Neural cell (in vitro differentiated cells): ENCODE data around the gene FHIP1A. TPM values are rescaled to one million over a fixed set of nuclear protein-coding genes. Genes with fewer than 3 reads are reported as not detected.
"Not testable (repeated sequence)": the region's sequence is repeated elsewhere in the genome, so short reads cannot be mapped to it uniquely, and the experiment has no call there.

ENCODE experiments used
- H2AFZ ChIP-seq: fragments of 200-600, 300-800 bp; sonication (generic), shearing (Covaris generic); 2 replicates; pipeline ENCODE4 v1.6.0; 2014; ENCODE audit warnings: low read depth, mild to moderate bottlenecking, antibody characterized with exemption, low read length, moderate library complexity
- H3F3A ChIP-seq: fragments of 200-600 bp; shearing (Covaris generic); 2 replicates; pipeline ENCODE4 v1.6.1; 2016; ENCODE audit warnings: mild to moderate bottlenecking, moderate library complexity, mixed read lengths, antibody characterized with exemption, low read length; ENCODE audit not compliant: insufficient read depth, poor library complexity, severe bottlenecking
- H3K27ac ChIP-seq: fragments of 200-600, 300-800 bp; sonication (generic), shearing (Covaris generic); 2 replicates; pipeline ENCODE4 v1.5.1; 2014; ENCODE audit warnings: mild to moderate bottlenecking, low read length, moderate library complexity
- H3K27me3 ChIP-seq: fragments of 300-800, 200-600 bp; sonication (generic), shearing (Covaris generic); 2 replicates; pipeline ENCODE4 v1.6.0; 2014; ENCODE audit warnings: mild to moderate bottlenecking, low read depth, low read length, moderate library complexity; ENCODE audit not compliant: insufficient read depth
- H3K36me3 ChIP-seq: fragments of 300-800, 200-600 bp; sonication (generic), shearing (Covaris generic); 2 replicates; pipeline ENCODE4 v1.5.1; 2014; ENCODE audit warnings: mild to moderate bottlenecking, antibody characterized with exemption, low read length, moderate library complexity; ENCODE audit not compliant: insufficient read depth
- H3K4me2 ChIP-seq: fragments of 300-800, 200-600 bp; sonication (generic), shearing (Covaris generic); 2 replicates; pipeline ENCODE4 v1.6.0; 2014; ENCODE audit warnings: mild to moderate bottlenecking, low read length
- H3K4me3 ChIP-seq: fragments of 300-800, 200-600 bp; sonication (generic), shearing (Covaris generic); 2 replicates; pipeline ENCODE4 v1.5.1; 2014; ENCODE audit warnings: mild to moderate bottlenecking, low read length, moderate library complexity
- H3K79me2 ChIP-seq: fragments of 200-600 bp; shearing (Covaris generic); replicated peaks from 2 replicates; pipeline ENCODE4 v1.6.0; 2014; ENCODE audit warnings: mild to moderate bottlenecking, low read length, moderate library complexity; ENCODE audit not compliant: insufficient read depth
- H3K9ac ChIP-seq: fragments of 300-800, 200-600 bp; sonication (generic), shearing (Covaris generic); 2 replicates; pipeline ENCODE4 v1.6.1; 2016; ENCODE audit warnings: mild to moderate bottlenecking, low read length, mixed read lengths
- H3K9me2 ChIP-seq: fragments of 200-600 bp; shearing (Covaris generic); 2 replicates; pipeline ENCODE4 v1.6.1; 2016; ENCODE audit warnings: mild to moderate bottlenecking, low read length, mixed read lengths; ENCODE audit not compliant: insufficient read depth
- H3K9me3 ChIP-seq: fragments of 200-600, 300-800 bp; sonication (generic), shearing (Covaris generic); 2 replicates; pipeline ENCODE4 v1.6.1; 2016; ENCODE audit warnings: mild to moderate bottlenecking, mixed run types, low read length, moderate library complexity, mixed read lengths
- H4K20me1 ChIP-seq: fragments of 200-600 bp; shearing (Covaris generic); 2 replicates; pipeline ENCODE4 v1.6.1; 2016; ENCODE audit warnings: mild to moderate bottlenecking, mixed run types; ENCODE audit not compliant: insufficient read depth
- EP300 ChIP-seq: fragments of 450-650 bp; conservative IDR thresholded peaks from 2 replicates; pipeline ENCODE4 v1.6.1; 2014; ENCODE audit warnings: antibody characterized with exemption, mild to moderate bottlenecking, moderate library complexity; ENCODE audit not compliant: poor library complexity, severe bottlenecking
- EZH2 ChIP-seq: fragments of 200-600, 300-800 bp; shearing (Covaris generic), sonication (generic); IDR thresholded peaks from 2 replicates; pipeline ENCODE4 v1.6.1; 2014; ENCODE audit warnings: antibody characterized with exemption, low read length, borderline replicate concordance, mild to moderate bottlenecking; ENCODE audit not compliant: insufficient read depth, poor library complexity, severe bottlenecking
- MXI1 ChIP-seq: fragments of 450-650 bp; conservative IDR thresholded peaks from 2 replicates; pipeline ENCODE4 v1.6.1; 2014; ENCODE audit warnings: antibody characterized with exemption, mild to moderate bottlenecking; ENCODE audit not compliant: poor library complexity, severe bottlenecking
- POLR2AphosphoS5 ChIP-seq: IDR thresholded peaks from 2 replicates; pipeline ENCODE4 v1.6.1; 2012
- RAD21 ChIP-seq: fragments of 450-650 bp; conservative IDR thresholded peaks from 2 replicates; pipeline ENCODE4 v1.6.1; 2014; ENCODE audit warnings: antibody characterized with exemption, mild to moderate bottlenecking, moderate library complexity
- SMC3 ChIP-seq: fragments of 450-650 bp; conservative IDR thresholded peaks from 2 replicates; pipeline ENCODE4 v1.6.1; 2014; ENCODE audit warnings: antibody characterized with exemption, mild to moderate bottlenecking, moderate library complexity; ENCODE audit not compliant: poor library complexity
- TAF1 ChIP-seq: IDR thresholded peaks from 2 replicates; pipeline ENCODE4 v1.6.1; 2012; ENCODE audit warnings: low read depth
- polyA plus RNA-seq: library from polyadenylated mRNA; depleted of rRNA; stranded (reverse); fragments of >200 nt; gene quantifications from 2 replicates; pipeline ENCODE4 v1.2.3, GENCODE V29; 2014
- TF ChIP-seq, protein P1 (sequence below): IDR thresholded peaks from 2 replicates; pipeline ENCODE4 v1.6.1; 2012; ENCODE audit warnings: borderline replicate concordance
- TF ChIP-seq, protein P2 (sequence below): fragments of 450-650 bp; IDR thresholded peaks from 2 replicates; pipeline ENCODE4 v1.5.1; 2014; ENCODE audit warnings: antibody characterized with exemption, mild to moderate bottlenecking, moderate library complexity; ENCODE audit not compliant: poor library complexity, severe bottlenecking

The FHIP1A gene
- polyA plus RNA-seq, 1 donor from 2014 or later = not detected

DNA sequence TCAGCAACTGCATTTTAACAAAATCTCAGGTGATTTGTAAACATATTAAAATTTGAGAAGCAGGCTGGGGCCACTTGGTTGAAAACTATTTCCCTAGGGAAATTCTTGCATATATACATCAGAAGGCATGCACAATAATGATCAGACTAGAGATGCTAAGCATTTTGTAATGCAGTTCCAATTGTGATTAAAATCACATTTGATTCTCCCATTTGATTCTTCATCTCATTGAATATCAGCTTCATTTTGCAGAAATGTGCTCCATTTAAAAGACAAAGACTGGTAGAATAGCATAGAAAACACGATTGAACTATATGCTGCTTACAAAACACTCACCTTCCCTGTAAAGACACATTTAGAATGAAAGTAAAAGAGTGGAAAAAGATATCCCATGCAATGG is 32.4 kb upstream of the FHIP1A start (continued):
- TF ChIP-seq, protein P1, sequence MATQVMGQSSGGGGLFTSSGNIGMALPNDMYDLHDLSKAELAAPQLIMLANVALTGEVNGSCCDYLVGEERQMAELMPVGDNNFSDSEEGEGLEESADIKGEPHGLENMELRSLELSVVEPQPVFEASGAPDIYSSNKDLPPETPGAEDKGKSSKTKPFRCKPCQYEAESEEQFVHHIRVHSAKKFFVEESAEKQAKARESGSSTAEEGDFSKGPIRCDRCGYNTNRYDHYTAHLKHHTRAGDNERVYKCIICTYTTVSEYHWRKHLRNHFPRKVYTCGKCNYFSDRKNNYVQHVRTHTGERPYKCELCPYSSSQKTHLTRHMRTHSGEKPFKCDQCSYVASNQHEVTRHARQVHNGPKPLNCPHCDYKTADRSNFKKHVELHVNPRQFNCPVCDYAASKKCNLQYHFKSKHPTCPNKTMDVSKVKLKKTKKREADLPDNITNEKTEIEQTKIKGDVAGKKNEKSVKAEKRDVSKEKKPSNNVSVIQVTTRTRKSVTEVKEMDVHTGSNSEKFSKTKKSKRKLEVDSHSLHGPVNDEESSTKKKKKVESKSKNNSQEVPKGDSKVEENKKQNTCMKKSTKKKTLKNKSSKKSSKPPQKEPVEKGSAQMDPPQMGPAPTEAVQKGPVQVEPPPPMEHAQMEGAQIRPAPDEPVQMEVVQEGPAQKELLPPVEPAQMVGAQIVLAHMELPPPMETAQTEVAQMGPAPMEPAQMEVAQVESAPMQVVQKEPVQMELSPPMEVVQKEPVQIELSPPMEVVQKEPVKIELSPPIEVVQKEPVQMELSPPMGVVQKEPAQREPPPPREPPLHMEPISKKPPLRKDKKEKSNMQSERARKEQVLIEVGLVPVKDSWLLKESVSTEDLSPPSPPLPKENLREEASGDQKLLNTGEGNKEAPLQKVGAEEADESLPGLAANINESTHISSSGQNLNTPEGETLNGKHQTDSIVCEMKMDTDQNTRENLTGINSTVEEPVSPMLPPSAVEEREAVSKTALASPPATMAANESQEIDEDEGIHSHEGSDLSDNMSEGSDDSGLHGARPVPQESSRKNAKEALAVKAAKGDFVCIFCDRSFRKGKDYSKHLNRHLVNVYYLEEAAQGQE = no peak

- no peak overlapping the region for H3K4me3 ChIP-seq
- H3K79me2 ChIP-seq = no peaks in the 10 kb centered on the region
- H4K20me1 ChIP-seq = no peaks in the 10 kb centered on the region
- H3K27me3 ChIP-seq = no peaks in the 10 kb centered on the region
- H3K36me3 ChIP-seq = no peaks in the 10 kb centered on the region
- H3K27ac ChIP-seq = no peak overlapping the region
- H3K9me3 ChIP-seq = no peaks in the 10 kb centered on the region
- H2AFZ ChIP-seq = no peak overlapping the region
- H3K9ac ChIP-seq = no peak overlapping the region
- no peaks in the 10 kb centered on the region for H3F3A ChIP-seq
- H3K4me2 ChIP-seq = no peak overlapping the region
- TF ChIP-seq TAF1 (no peak), SMC3 (no peak), EZH2 (no peak), POLR2AphosphoS5 (no peak), RAD21 (no peak), EP300 (no peak), MXI1 (no peak)
- TF ChIP-seq, protein P1 = no peak
- TF ChIP-seq, protein P2, sequence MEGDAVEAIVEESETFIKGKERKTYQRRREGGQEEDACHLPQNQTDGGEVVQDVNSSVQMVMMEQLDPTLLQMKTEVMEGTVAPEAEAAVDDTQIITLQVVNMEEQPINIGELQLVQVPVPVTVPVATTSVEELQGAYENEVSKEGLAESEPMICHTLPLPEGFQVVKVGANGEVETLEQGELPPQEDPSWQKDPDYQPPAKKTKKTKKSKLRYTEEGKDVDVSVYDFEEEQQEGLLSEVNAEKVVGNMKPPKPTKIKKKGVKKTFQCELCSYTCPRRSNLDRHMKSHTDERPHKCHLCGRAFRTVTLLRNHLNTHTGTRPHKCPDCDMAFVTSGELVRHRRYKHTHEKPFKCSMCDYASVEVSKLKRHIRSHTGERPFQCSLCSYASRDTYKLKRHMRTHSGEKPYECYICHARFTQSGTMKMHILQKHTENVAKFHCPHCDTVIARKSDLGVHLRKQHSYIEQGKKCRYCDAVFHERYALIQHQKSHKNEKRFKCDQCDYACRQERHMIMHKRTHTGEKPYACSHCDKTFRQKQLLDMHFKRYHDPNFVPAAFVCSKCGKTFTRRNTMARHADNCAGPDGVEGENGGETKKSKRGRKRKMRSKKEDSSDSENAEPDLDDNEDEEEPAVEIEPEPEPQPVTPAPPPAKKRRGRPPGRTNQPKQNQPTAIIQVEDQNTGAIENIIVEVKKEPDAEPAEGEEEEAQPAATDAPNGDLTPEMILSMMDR = no peak
- no peaks in the 10 kb centered on the region for H3K9me2 ChIP-seq
These were observed 19.7 kb upstream of the FHIP1A start for GRCh38 chr4:151389311-151389710.

DNA sequence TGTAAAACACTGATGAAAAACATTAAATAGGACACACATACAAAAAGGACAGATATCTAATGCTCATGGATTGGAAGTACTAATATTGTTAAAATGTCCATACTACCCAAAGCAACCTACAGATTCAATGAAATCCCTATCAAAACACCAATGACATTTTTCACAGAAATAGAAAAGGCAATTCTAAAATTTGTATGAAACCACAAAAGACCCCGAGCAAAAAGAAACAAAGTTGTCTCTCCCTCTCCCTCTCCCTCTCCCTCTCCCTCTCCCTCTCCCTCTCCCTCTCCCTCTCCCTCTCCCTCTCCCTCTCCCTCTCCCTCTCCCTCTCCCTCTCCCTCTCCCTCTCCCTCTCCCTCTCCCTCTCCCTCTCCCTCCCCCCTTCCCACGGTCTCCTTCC is 19.2 kb upstream of the FHIP1A start:
- H2AFZ ChIP-seq = not testable (repeated sequence)

More for the DNA sequence above, 19.2 kb upstream of the FHIP1A start:
- H3K4me3 ChIP-seq, H3K9me2 ChIP-seq, H4K20me1 ChIP-seq, H3K27ac ChIP-seq, H3K36me3 ChIP-seq, H3F3A ChIP-seq, H3K27me3 ChIP-seq, H3K4me2 ChIP-seq, H3K9me3 ChIP-seq, H3K79me2 ChIP-seq, H3K9ac ChIP-seq: not testable (repeated sequence)
